Measurements from ENCODE around the gene SEMA4D.

The SEMA4D gene

DNA sequence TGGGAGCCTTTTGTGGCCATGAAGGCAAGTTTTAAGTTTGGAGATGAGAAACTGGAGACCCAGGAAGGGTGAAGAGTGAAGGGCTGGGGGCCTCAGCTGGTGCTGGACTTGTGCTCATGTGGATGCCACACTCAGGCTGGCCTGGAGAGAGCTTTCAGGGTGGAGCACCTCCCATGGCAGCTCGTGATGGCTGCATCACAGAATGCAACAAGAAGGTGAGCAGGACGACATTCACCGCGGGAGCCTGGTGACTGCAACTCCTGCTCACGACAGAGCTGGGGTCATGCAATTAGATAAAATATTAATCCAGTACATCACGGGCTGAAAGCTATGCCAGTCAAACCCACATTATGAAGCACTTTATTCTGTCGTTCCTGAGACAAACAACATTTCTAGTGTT lies 59.7 kb downstream of the SEMA4D start:
- TF ChIP-seq, protein P1, sequence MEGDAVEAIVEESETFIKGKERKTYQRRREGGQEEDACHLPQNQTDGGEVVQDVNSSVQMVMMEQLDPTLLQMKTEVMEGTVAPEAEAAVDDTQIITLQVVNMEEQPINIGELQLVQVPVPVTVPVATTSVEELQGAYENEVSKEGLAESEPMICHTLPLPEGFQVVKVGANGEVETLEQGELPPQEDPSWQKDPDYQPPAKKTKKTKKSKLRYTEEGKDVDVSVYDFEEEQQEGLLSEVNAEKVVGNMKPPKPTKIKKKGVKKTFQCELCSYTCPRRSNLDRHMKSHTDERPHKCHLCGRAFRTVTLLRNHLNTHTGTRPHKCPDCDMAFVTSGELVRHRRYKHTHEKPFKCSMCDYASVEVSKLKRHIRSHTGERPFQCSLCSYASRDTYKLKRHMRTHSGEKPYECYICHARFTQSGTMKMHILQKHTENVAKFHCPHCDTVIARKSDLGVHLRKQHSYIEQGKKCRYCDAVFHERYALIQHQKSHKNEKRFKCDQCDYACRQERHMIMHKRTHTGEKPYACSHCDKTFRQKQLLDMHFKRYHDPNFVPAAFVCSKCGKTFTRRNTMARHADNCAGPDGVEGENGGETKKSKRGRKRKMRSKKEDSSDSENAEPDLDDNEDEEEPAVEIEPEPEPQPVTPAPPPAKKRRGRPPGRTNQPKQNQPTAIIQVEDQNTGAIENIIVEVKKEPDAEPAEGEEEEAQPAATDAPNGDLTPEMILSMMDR (IDR thresholded peaks at IDR 0.05; ENCODE audit: borderline replicate concordance, control extremely low read depth, extremely low read depth, insufficient read depth, missing control alignments): no peak
- in situ Hi-C loops (cut with MboI; ENCODE audit: low sequenced_read_pairs, unreplicated experiment): no loop called here
- DNase-seq (ENCODE audit: low spot score): no peak

DNA sequence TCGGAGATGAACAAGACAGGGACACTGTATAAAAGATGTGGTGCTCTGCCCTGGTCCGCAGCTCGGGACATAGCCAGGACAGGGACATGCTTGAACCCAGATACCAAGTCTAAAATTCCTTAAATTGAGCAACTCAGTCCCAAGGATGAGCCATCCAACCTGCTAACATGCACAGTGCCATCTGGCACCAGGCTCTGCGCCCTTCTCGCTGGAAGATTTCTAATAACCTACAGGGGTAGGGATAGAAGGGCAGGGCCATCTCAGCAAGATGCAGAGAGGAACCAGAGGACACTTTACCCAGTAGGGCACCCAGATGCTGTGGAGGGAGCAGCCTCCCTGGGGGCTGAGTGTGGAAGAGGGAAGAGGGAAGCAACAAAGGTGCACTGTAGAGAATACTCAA lies 60.1 kb downstream of the SEMA4D start:
- DNase-seq (ENCODE audit: low spot score): no peak
- TF ChIP-seq, protein P1 (IDR thresholded peaks at IDR 0.05; ENCODE audit: borderline replicate concordance, control extremely low read depth, extremely low read depth, insufficient read depth, missing control alignments): no peak
- in situ Hi-C loops (cut with MboI; ENCODE audit: low sequenced_read_pairs, unreplicated experiment): no loop called here

DNA sequence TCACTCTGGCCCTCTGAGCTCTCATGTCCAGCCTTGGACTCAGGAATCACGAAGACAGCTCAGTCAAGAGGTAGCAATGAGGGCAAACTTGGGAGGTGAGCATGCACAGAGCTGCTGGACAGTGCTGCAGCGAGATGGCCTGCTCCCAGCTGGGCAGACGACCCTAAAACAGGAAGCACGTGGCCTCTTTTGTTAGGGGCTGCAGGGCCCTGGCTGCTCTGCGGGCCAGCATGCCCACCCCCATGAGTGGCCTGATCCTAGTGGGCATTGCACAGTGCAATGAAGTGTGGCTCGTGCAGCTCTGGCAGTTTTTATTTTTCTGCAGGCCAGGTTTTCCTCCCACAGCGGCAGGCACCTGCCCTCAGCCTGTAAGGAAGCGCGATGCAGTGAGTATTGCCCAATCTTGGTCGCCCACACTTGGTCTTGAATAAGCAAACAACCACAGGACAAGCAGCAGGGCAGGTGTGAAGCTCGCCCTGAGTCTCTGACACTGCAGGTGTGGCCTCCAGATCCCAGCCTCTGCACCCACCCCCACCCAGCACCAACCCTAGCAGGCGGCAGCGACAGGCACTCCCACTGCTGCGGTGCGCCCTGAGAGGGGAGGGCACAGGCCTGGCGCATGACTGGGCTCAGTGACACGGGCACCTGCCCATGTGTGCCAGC lies 60.8 kb downstream of the SEMA4D start:
- in situ Hi-C loops (cut with MboI; ENCODE audit: low sequenced_read_pairs, unreplicated experiment): no loop called here
- no peak for DNase-seq (ENCODE audit: low spot score)
- TF ChIP-seq, protein P1 (IDR thresholded peaks at IDR 0.05; ENCODE audit: borderline replicate concordance, control extremely low read depth, extremely low read depth, insufficient read depth, missing control alignments): no peak

DNA sequence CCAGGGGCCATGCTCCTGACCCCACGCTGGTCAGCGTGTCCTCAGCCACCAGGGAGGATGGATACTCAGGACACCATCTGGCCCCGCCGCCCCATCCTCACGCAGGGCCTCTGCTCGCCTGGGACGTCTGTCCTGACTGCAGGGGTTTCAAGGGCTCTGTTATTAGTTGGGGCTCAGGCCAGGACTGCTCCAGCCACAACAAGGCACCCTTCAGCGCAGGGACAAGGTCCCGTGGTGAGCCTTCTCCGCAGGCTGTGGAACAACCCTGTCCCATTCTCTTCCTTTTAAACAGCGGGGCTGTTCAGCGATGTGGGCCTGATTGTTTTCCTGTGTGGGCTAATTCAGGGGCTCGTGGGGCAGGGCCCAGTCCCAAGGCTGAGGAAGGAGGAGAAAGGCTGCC lies 61.6 kb downstream of the SEMA4D start:
- TF ChIP-seq, protein P1 (IDR thresholded peaks at IDR 0.05; ENCODE audit: borderline replicate concordance, control extremely low read depth, extremely low read depth, insufficient read depth, missing control alignments): no peak
- DNase-seq (ENCODE audit: low spot score): no peak
- in situ Hi-C loops (cut with MboI; ENCODE audit: low sequenced_read_pairs, unreplicated experiment): no loop called here

DNA sequence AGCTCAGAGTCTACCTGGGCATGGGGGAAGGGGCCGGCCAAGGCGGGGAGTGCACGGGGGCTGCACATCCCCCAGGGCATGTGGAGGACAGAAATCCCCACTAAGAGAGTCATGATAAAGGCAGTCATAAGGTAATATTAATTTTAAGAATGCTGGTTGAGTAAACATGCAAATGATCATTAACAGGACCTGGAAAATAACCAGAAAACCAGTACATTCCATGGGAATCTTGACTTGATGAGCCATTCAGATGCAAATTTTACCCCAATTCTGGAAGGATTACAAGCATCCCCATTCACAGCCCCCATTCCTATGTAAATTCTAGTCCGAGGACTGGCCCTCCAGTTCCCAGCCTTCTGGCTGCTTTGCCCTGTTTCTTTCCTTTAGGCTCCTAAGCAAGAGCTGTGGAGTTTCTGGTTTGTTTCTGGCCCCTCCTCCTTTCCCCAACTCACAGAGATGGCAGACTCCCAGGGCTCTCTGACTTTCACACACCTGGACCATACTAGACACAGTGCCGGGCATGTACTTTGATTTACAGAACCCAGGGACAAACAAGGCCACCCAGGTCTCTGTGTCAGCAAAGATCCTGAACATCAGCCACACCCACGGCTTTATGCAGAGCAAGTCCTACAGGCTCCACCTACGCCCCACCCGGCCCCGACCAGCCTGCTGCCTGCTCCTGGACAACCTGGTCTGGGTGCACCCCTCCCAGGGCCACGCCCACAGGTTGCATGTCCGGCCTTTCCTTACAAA lies 62.7 kb downstream of the SEMA4D start:
- TF ChIP-seq, protein P1 (IDR thresholded peaks at IDR 0.05; ENCODE audit: borderline replicate concordance, control extremely low read depth, extremely low read depth, insufficient read depth, missing control alignments): no peak
- DNase-seq (ENCODE audit: low spot score): no peak
- in situ Hi-C loops (cut with MboI; ENCODE audit: low sequenced_read_pairs, unreplicated experiment): no loop called here

DNA sequence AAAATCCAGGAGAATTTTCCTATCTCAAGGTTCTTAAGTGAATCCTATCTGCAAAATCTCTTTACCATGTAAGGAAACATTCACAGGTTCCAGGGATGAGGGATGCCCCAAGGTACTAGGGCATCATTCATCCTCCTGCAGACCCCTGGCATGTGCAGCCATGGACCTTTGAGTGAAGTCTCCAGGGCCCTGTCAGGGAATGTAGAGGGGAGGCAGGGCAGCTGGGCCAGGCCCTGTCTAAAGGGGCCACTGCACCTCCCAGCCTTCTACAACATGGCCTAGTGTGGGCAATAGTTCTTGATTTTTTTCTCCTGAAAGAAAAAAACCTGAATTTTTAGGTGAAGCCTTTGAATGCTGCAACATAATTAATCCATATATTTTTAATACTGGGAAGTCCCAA lies 63.3 kb downstream of the SEMA4D start:
- DNase-seq (ENCODE audit: low spot score): no peak
- in situ Hi-C loops (cut with MboI; ENCODE audit: low sequenced_read_pairs, unreplicated experiment): no loop called here
- TF ChIP-seq, protein P1 (IDR thresholded peaks at IDR 0.05; ENCODE audit: borderline replicate concordance, control extremely low read depth, extremely low read depth, insufficient read depth, missing control alignments): no peak
